ENCODE data around the gene FGFR1OP2. TPM values are rescaled to one million over a fixed set of nuclear protein-coding genes. Genes with fewer than 3 reads are reported as not detected.

The FGFR1OP2 gene
- total RNA-seq, 2 experiments from 2014 or later, result 72.4 to 75.1 TPM

GRCh38 chr12:26971963-26972362 lies 33.7 kb downstream of the FGFR1OP2 start:
- ATAC-seq (peak; percentile 100), DNase-seq (peak; percentile 87)
- ChIA-PET POLR2A (interaction anchor here (0.6 to 1.1 kb wide), 3 partner anchors 9 to 334 kb away, joined by 3 to 4 read pairs (median 3); no protein-coding TSS in a partner anchor), CTCF (interaction anchor here (0.6 to 1.6 kb wide), 6 partner anchors 30 to 119 kb away, joined by 3 to 5 read pairs (median 3); partner anchors contain the start of gene TM7SF3)
- H3K4me3 Mint-ChIP-seq, result no peak overlapping the region
- H3K4me1 Mint-ChIP-seq (ENCODE audit: low read depth), result peaks cover 23% of the 10 kb centered on the region
- no peak for TF ChIP-seq CTCF (IDR thresholded peaks at IDR 0.05)
- H3K27me3 Mint-ChIP-seq, result no peaks in the 10 kb centered on the region
- no peaks in the 10 kb centered on the region for H3K9me3 Mint-ChIP-seq
- H3K36me3 Mint-ChIP-seq (ENCODE audit: low read depth), result peaks cover 35% of the 10 kb centered on the region
- no peak overlapping the region for H3K27ac Mint-ChIP-seq
- intact Hi-C loops (cut with micrococcal nuclease), result loop anchor here (1.0 to 5.0 kb wide), 2 partner anchors 35 to 42 kb away; partner anchors contain the start of genes FGFR1OP2, INTS13 and TM7SF3

GRCh38 chr12:26976687-26977086 lies 38.4 kb downstream of the FGFR1OP2 start:
- Mint-ChIP-seq H3K36me3 (ENCODE audit: low read depth) (peaks cover 38% of the 10 kb centered on the region), H3K9me3 (no peaks in the 10 kb centered on the region), H3K4me3 (no peak overlapping the region), H3K27me3 (no peaks in the 10 kb centered on the region), H3K27ac (no peak overlapping the region), H3K4me1 (ENCODE audit: low read depth) (peaks cover 13% of the 10 kb centered on the region)
- DNase-seq, result no peak
- intact Hi-C loops (cut with micrococcal nuclease), result no loop called here
- no peak for TF ChIP-seq CTCF (IDR thresholded peaks at IDR 0.05)
- ChIA-PET POLR2A (no interaction called here), CTCF (interaction anchor here (1.2 kb wide), 1 partner anchor 12 kb away, joined by 3 read pairs; no protein-coding TSS in a partner anchor)
- ATAC-seq, result no peak

GRCh38 chr12:26978801-26979200 lies 40.5 kb downstream of the FGFR1OP2 start:
- ATAC-seq (no peak), DNase-seq (no peak)
- CTCF ChIA-PET, result interaction anchor here (1.2 kb wide), 1 partner anchor 15 kb away, joined by 4 read pairs; no protein-coding TSS in a partner anchor
- Mint-ChIP-seq H3K4me3 (no peak overlapping the region), H3K36me3 (ENCODE audit: low read depth) (peaks cover 44% of the 10 kb centered on the region), H3K27ac (no peak overlapping the region), H3K27me3 (no peaks in the 10 kb centered on the region), H3K9me3 (no peaks in the 10 kb centered on the region), H3K4me1 (ENCODE audit: low read depth) (peaks cover 8% of the 10 kb centered on the region)
- TF ChIP-seq CTCF (IDR thresholded peaks at IDR 0.05), result no peak
- POLR2A ChIA-PET, result no interaction called here
- intact Hi-C loops (cut with micrococcal nuclease), result no loop called here

- CTCF ChIA-PET, result no interaction called here
- H3K27ac Mint-ChIP-seq, result no peak overlapping the region
- peaks cover 8% of the 10 kb centered on the region for H3K4me1 Mint-ChIP-seq (ENCODE audit: low read depth)
Observed at GRCh38 chr12:26979733-26980132, 41.5 kb downstream of the FGFR1OP2 start.

More at GRCh38 chr12:26979733-26980132, 41.5 kb downstream of the FGFR1OP2 start:
- ATAC-seq, result no peak
- no peak for TF ChIP-seq CTCF (IDR thresholded peaks at IDR 0.05)
- H3K9me3 Mint-ChIP-seq, result no peaks in the 10 kb centered on the region
- no peak for DNase-seq
- intact Hi-C loops (cut with micrococcal nuclease), result no loop called here
- H3K27me3 Mint-ChIP-seq, result no peaks in the 10 kb centered on the region
- H3K36me3 Mint-ChIP-seq (ENCODE audit: low read depth), result peaks cover 41% of the 10 kb centered on the region
- no peak overlapping the region for H3K4me3 Mint-ChIP-seq
- POLR2A ChIA-PET, result no interaction called here

All from activated CD8-positive, alpha-beta T cell treated with anti-CD3 and anti-CD28 coated beads for 36 hours (primary cell).